Medulla oblongata (tissue), 1 donor: Measurements from ENCODE around the gene SSBP3.
"Not testable (repeated sequence)": the region's sequence is repeated elsewhere in the genome, so short reads cannot be mapped to it uniquely, and the experiment has no call there.

Source experiments
- DNase-seq: peaks from one replicate; pipeline ENCODE4 v3.0.0-alpha.2; 2015; ENCODE audit errors: extremely low spot score

The SSBP3 gene

DNA sequence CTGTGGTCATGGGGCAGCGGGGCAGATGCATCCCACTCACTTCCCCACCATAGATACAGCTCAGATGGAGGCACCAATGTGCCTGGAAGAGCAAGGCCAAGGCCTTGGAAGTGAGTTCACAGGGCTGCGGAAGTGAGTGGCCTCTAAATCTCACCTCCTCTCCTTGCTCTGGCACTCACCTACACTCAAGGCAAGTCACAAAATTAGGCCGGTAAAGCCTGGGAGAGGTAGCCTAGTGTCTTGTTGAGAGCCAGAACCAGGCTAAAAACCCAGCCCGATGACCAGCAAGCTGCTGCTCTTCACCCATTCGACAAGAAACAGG lies 57.5 kb downstream of the SSBP3 start:
- DNase-seq: no peak

DNA sequence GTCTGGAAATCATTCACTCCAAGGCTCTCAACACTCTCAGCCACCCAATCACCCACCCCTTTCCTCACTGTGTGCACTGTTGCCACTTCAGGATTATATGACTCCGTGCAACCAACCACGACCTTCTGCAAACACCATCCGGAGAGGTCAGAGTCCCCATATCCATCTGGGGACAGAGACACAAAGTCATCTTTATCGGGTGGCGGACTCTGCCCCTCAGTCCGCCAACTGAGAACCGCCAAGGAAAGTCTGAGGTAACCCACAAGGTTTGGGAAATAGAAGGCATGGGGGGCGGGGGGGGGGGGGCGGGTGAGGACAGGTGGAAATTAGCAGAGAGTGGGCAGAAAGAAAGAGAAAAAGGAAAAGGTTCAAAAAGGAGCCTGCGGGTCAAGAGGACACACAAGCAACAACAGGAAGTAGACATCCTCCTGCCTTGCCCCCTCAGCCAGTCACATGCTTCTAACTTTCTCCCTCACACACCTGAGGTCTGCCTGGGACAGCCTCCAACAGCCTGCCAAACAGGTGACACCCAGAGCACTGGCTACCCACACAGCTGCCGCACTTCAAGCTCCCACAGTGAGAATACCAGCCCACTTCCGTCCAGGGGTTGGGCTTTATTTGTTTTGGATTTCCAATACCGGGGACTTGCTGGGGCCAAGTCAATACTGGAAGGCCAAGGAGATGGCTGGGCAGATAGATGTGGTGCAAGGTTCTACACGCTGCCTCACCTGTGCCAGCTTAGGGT lies 58.1 kb downstream of the SSBP3 start:
- no peak for DNase-seq

DNA sequence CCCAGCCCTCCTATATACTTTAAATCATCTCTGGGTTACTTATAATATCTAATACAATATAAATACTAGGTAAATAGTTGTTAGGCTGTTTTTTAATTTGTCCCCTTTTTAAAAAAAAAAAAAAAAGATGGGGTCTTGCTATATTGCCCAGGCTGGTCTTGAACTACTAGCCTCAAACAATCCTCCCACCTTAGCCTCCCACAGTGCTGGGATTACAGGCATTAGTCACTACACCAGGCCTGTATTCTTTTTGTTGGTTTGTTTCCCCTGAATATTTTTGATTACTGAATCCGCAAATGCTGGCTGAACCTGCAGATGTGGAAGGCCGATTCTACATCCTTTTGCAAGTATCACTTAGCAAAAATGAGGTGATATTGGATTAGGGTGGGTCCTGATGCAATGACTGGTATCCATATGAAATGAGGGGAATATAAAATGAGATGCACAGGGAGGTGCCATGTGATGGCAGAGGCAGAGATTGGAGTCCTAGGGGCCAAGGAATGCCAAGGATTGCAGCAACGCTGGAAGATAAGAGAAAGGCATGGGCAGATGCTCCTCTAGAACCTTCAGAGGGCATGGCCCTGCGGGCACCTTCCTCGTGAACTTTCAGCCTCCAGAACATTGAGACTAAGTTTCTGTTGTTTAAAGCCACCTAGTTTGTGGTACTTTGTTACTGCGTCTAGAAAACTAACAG lies 58.8 kb downstream of the SSBP3 start:
- no peak for DNase-seq

DNA sequence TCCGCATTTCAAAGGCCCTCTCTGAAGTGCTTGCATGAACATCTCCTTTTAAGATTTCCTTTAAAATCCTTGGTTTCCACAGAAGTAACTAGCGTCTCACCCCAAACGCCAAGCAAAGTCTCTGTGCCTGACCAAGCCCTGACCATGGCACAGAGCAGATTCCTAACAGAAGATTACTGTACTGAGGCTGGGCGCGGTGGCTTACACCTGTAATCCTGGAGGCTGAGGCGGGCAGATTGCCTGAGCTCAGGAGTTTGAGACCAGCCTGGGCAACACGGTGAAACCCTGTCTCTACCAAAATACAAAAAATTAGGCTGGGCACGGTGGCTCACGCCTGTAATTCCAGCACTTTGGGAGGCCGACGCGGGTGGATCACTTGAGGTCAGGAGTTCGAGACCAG lies 60.6 kb downstream of the SSBP3 start:
- DNase-seq: not testable (repeated sequence)

DNA sequence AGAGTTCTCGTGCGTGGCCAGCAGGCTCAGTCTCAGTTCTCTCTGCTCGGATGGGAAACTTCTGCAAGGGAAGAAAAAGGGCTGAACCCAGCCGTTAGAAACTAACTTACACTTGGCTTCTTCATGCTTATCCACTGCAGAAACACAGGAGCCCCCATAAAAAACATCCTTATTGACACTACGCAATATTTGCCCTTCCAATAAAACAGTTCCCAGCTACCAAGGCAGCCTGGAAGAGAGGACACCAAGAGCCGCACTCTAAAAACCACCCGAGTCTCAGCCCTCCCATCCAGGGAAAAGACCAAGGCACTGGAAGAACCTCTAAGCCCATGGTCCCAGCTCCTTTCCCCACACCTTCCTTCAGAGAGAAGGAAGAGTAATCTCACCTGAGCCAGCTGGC lies 61.1 kb downstream of the SSBP3 start:
- DNase-seq: no peak

DNA sequence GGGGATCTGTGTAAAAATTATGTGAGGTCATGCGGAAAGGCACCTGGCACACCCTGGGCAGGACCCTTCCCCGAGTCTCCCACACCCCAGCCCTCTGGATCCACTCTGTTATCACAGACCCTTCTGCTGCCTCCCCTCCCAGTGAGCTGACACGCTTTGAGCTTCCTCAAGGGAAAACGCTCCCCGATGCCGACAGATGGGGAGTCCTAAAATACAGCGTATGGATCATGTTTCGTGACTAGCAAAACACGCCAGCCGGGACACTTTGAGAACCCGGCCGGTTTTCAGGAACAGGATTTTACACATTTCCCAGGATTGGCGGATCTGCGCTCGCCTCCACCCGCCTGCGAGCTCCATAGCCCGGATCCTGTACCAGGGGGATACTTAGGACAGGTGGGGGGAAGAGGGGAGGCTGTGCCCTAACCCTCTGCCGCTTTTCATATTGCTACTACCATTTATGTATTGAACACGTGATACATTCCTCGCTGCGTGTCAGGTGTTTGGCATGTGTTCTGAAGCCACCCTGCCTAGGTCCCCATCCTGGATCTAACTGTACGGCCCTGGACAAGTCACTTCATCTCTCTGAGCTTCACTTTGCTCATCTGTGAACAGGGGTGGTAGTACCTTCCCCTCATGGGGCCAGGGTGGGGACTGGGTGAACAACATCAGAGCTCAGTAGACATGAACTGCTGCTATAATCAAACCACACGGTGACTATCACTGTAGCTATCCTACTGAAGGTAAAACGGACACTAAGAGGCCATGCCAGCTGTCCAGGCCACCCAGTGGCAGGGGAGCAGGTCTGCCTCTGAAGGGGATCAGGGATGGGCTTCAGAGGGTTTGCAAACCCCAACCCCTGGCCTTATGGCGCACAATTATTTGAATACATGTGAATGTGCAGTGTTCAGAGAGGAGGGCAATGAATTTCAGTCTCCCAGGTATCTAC lies 63.2 kb downstream of the SSBP3 start:
- no peak for DNase-seq

DNA sequence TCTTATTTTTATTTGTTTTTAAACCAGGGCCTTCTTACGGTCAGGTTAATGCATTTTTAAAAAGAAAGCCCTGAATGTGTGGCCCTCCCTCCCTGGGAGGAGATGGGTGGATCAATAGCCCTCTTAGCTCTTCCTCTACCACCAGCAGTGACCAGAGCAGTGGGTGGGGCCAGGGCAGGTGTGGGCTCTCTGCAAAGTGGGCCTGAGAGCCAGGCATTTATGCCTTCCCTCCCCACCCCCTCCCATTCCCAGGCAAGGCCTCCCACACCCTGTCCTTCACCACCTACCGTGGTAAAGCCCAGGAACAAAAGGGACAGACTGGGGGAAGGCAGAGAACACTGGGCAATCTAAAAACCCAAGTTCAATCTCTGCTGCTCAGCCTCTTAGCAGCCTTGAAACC lies 63.9 kb downstream of the SSBP3 start:
- no peak for DNase-seq

DNA sequence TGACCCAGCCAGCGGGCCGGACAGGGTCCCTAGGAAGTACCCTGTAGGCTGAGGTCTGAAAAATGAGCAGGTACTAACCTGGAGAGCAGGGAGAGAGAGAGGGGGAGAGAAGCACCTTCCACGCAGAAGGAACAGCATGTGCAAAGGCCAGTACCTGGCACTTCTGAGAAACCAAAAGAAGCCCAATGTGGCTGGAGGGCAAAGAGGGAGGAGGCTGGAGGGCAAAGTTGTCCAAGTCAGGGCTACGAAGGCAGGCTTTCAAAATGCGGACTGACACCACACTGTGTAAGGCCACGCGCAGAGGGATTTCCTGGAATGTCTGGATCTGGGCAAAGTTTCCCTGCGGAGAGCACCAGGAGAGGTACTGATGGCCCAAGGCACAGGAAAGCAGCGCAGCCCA lies 64.4 kb downstream of the SSBP3 start:
- DNase-seq: no peak

DNA sequence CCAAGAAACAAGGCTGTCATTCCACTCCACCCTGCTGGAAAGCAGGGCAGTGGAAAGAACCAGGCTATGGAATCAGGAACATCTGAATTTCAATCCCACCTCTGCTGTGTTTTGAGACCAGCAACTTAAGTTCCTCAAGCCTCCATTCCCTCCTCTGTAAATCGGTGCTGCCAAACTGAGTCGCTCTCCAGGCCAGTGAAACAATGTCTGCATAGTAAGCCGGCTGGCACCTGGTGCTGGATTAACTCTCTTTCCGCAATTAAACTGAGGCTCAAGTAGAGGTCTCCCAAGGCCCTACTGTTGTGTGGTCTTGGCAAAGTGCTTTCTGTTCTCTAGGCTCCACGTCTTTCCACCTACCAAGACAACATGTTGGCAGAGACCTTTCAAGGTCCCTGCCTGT lies 65.3 kb downstream of the SSBP3 start:
- no peak for DNase-seq

DNA sequence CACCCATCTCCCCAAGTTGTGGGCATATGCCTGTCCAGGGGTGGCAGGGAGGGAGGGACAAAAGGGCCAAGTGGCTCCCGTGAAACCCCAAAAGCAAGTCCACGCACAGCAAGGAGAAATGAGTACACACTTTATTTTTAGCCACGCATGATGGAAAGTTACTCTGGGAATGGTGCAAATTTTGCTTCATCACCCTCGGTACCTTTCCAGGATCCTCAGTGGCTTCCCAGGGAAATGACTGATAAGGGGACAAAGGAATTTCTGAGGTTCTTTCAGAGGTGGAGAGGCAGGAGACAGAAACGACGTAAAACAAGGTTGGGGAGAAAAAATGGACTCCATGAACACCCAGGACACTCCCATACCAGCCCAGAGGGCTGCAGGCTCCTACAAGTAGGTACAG lies 65.8 kb downstream of the SSBP3 start:
- no peak for DNase-seq

DNA sequence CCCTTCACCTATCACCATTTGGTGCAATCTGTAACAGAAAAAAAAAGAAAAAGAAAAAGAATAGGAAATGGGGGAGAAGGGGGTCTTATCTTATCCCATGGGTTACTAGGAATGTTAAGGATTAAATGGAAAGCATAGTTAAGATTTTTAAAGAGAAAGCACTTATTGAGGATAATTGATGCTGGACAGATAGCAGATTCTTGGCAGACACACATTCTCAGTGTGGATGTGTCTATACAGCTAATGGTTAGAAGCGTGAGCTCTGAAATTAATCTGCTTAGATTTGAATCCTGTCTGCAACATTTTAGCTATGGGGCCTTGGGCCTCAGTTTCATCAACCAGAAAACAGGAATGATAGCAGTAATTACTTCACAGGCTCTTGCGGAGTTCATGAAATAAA lies 67.1 kb downstream of the SSBP3 start:
- no peak for DNase-seq

DNA sequence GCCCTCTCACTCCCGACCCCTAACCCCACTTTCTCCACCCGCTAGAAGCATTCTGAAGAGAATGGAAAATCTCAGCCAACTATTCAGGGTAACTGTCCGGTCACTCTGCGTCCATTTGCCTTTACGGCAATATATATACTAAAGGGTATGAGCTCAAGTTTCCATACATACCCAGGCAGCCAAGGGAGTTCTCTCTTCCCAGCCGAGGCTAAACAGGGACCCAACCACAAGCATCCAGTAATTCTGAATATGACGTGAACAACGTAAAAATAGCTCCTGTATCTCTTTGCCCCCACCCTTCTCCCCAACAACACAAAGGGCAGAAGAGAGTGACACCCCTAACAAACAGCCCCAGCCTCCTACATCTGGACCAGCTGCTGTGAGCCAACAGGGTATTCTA lies 67.7 kb downstream of the SSBP3 start:
- no peak for DNase-seq

DNA sequence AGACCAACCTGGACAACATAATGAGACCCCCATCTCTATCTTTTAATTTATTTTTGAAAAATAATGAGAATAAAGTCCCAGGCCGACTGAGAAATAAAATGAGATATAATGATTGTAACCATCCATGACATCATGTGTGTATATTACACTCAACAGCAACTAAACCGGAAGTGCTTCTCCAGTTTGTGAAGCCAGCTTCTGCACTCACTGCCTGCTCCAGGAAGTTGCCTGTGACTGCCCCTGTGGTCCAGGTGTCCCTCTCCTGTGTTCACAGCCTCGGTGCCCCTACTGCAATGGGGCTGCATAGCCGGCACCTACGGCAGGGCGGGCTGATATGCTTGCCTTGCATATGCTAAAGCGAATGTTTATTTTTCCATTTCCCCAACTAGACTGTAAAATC lies 68.3 kb downstream of the SSBP3 start:
- DNase-seq: no peak

DNA sequence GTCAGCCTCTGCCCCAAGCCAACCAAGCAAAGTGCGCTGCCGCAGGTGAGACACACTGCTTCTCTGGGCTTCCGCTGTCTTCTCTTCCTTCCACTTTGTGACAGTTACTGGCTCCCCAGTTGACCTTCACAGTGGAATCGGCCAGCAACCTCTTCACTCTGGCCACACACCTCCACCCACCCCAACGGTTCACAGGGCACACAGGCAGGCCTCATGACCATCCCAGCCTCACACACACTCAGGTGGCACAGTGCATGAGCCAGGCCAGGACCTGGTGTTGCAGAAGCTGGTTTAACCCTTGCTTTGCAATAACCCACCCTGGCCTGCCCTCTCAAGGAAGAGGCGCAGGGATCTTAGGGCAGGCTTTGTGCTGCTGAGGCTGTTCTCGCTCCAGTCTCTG lies 69.2 kb downstream of the SSBP3 start:
- DNase-seq: no peak

DNA sequence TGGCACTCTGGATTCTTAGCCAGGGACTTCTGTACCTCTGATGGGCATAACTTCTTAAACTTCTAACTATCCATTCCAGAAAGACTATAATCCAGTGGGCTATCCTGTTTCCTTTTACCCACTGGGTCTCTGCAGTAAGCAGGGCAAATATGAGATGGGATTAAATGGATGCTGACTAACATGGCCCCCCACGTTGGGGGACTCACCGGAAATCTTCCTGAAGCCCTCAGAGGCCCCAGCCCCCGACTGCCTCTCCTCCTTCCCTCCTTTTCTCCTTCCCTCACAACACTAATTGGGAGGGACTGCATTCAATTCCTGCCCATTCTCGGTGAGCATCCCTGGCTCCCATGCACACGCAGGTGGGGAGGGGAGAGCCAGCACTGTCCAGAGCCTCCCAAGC lies 70.1 kb downstream of the SSBP3 start:
- no peak for DNase-seq

DNA sequence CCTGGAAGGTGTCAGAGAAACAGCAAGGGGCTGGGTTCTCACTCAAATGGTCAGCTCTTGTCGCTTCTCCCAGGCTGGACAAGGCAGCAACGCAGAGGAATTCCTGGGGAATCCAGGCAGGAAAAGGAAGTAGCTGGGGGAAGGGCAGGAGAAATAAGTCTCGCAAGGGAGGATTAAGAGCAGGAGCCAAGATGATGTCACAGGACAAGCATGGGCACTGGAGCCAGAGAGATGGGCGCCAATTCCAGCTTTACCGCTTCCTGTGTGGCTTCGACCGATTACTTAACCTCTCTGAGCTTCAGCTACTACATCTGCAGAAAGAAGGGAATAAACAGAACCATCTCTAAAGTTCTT lies 70.5 kb downstream of the SSBP3 start:
- no peak for DNase-seq

DNA sequence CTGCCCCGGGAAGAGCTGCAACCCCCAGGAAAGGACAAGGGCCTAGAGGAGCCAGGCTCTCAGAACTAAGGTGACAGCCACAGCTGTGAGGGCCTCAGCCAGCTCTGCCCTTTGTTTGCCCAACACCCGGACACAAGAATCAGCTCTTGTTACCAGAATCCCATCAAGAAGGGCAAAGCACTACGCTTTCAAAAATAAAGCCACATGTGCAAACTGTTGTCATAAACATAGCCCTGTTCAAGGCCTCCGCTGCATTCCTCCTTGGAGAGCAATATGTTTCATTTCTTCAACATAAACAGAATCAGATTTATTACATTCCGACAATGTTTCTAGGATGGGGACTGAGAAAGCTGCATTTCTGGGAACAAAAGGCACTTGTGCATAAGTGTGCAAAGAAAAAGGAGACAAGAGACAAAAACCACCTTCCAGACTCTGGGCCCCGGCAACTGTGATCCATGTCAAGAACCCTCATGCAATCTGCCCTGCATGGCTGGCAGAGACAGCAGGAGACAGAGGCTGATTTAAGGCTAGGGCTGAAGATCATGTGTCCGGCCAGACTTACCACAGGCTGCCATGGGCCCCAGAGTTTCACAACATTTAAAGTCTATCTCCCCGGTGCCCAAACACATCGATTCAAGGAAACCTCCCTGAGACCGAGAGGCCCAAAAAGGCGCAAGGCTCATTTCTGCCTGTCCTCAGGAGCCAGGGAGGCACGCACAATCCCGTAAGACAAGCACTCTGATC lies 71.0 kb downstream of the SSBP3 start:
- DNase-seq: peak; percentile 64

DNA sequence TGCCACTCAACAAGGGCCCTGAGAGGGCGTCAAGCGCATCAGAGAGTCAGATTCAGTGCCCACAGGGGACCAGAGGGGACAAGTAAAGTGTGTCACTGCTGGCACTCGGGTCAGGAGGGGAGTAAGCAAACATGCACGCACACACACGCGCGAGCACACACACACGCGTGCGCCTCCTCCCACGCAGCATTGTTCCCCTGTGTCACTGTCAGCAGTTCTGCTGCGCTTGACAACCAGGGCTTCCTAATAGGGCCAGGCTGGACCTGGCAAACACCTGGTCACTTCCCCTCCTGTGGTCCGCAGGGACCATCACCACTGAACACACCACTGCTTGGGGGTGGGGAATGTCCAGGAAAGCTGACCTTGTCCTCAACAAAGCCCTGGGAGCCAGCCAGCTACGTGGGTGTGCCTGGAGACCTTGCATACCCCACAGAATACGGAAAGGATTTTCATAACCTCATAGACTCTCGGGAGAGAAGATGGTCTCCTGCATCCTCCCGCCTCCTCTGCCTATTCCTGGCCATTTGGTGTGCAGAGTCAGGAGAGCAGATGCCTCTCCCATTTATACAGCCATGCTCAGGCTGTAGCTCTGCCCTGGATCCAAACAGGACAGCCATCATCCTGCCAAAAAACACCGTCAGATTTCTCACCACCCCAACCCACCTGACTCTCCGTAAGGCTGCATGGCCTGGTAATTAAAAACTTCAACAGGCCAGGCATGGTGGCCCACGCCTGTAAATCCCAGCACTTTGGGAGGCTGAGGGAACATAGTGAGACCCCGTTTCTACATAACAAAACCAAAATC lies 73.2 kb downstream of the SSBP3 start:
- DNase-seq: no peak

DNA sequence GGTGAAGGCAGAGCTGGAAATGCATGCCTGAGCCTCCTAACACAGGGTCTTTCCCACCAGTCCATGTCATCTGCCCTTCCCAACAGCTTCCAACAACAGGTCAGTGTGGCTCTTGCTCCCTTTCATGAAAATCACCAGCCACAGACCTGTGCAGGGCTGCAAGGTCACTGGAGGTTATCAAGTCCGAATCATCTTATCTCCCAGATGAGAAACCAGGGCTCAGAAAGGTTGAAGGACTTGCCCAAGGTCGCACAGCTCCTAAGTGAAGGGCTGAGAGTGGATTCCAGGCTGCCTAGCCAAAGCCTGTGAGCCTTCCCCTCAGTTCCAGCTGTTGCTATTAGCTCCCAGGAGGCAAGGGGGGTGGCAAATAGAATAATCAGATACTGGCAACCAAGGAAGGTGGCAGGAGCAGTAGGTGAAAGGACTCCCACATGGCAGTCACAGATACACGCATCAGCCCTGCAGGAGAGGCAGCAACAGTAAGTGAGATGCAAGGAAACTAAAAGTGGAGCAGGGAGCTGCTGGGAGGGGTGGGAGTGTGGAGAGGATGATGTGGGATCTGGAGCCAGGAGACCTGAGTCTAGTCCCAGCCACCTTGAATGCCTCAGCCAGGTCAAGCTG lies 74.2 kb downstream of the SSBP3 start:
- DNase-seq: no peak

DNA sequence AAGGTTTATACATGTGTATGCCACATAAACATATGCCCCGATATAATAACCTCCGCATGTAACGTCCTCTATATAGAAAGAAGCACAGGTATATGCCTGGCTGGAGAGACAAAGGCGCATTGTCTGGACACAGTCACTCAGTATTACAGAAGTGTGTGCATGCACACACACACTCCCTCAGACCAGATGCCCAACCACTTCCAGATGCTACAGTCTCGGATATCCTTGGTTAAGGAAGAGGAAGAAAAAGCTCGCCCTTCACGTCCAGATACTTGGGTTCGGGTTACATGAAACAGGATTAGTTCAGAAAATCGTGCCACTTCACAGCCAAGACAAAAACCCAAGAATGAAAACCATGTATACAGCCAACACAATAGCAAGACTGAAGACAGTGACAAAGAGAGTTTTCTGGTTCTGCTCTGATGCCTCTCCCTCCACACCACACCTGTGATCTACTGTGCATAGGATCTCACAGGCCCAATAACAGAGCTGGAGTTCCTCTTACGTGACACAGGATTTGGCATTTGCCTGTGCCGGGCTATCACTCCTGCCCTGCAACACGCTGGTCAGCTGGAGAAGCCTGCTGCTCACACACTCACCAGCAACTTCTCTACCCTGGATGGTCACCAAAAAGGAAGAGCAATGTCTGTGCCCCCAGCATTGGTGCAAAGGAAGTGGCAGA lies 75.0 kb downstream of the SSBP3 start:
- peak; percentile 71 for DNase-seq
